RWPE2 (cell line): ENCODE measurements around the gene POLA2.

ENCODE experiments used
- ATAC-seq: fragments of 200-7000 bp; cut with Tn5 transposase; 3 replicates; pipeline ENCODE4 v1.9.1; 2021; ENCODE audit warnings: low read depth
- DNase-seq: peaks from one replicate; pipeline ENCODE4 v3.0.0-alpha.2; 2020; ENCODE audit warnings: low spot score
- H3K27ac ChIP-seq: fragments of 450-650 bp; 2 replicates; pipeline ENCODE4 v1.5.1; 2017; ENCODE audit warnings: mild to moderate bottlenecking; ENCODE audit not compliant: poor library complexity, severe bottlenecking
- H3K27me3 ChIP-seq: fragments of 250-450 bp; sonication (Bioruptor Pico); 2 replicates; pipeline ENCODE4 v1.5.1; 2021; ENCODE audit warnings: mild to moderate bottlenecking, moderate library complexity; ENCODE audit not compliant: insufficient read depth, poor library complexity, severe bottlenecking
- H3K36me3 ChIP-seq: fragments of 250-450 bp; sonication (Bioruptor Pico); 2 replicates; pipeline ENCODE4 v1.5.1; 2020; ENCODE audit warnings: low read depth, mild to moderate bottlenecking, moderate library complexity
- H3K4me1 ChIP-seq: fragments of 250-450 bp; sonication (Bioruptor Pico); 2 replicates; pipeline ENCODE4 v1.5.1; 2021; ENCODE audit warnings: mild to moderate bottlenecking, moderate library complexity; ENCODE audit not compliant: insufficient read depth, poor library complexity, severe bottlenecking
- H3K4me3 ChIP-seq: fragments of 250-450 bp; sonication (Bioruptor Pico); 2 replicates; pipeline ENCODE4 v1.5.1; 2021; ENCODE audit warnings: mild to moderate bottlenecking, moderate library complexity; ENCODE audit not compliant: severe bottlenecking
- H3K9me3 ChIP-seq: fragments of 250-450 bp; sonication (Bioruptor Pico); 2 replicates; pipeline ENCODE4 v1.5.1; 2021; ENCODE audit warnings: mild to moderate bottlenecking, moderate library complexity; ENCODE audit not compliant: severe bottlenecking
- CTCF ChIP-seq: fragments of 450-650 bp; IDR thresholded peaks from one replicate; pipeline ENCODE4 v1.5.1; 2017; ENCODE audit warnings: mild to moderate bottlenecking, moderate library complexity; ENCODE audit not compliant: poor library complexity, severe bottlenecking

POLA2 gene

GRCh38 chr11:65310215-65310614, 48.5 kb downstream of the POLA2 start:
- TF ChIP-seq CTCF, result no peak
- peaks cover 25% of the 10 kb centered on the region for H3K4me1 ChIP-seq
- ATAC-seq (no peak), DNase-seq (no peak)
- H3K27ac ChIP-seq, result no peak overlapping the region
- no peaks in the 10 kb centered on the region for H3K27me3 ChIP-seq
- H3K9me3 ChIP-seq, result no peaks in the 10 kb centered on the region
- no peak overlapping the region for H3K4me3 ChIP-seq
- H3K36me3 ChIP-seq, result no peaks in the 10 kb centered on the region

- Histone ChIP-seq H3K4me1 (peaks cover 25% of the 10 kb centered on the region), H3K27me3 (no peaks in the 10 kb centered on the region), H3K4me3 (no peak overlapping the region), H3K9me3 (no peaks in the 10 kb centered on the region), H3K27ac (no peak overlapping the region), H3K36me3 (no peaks in the 10 kb centered on the region)
- no peak for DNase-seq
- ATAC-seq, result no peak
- TF ChIP-seq CTCF, result no peak
Measured at GRCh38 chr11:65310736-65311135, 49.0 kb downstream of the POLA2 start.

- H3K4me3 ChIP-seq, result no peak overlapping the region
- H3K27ac ChIP-seq, result no peak overlapping the region
- peak; percentile 7; the same call in 2 of the 3 replicates for ATAC-seq
- H3K27me3 ChIP-seq, result no peaks in the 10 kb centered on the region
- H3K36me3 ChIP-seq, result no peaks in the 10 kb centered on the region
- no peak for DNase-seq
- TF ChIP-seq CTCF, result no peak
- no peaks in the 10 kb centered on the region for H3K9me3 ChIP-seq
- peaks cover 26% of the 10 kb centered on the region for H3K4me1 ChIP-seq
Measured at GRCh38 chr11:65311170-65311678, 49.5 kb downstream of the POLA2 start.

GRCh38 chr11:65314501-65315203, 52.9 kb downstream of the POLA2 start, which contains the start of gene CDC42EP2:
Gene CDC42EP2 (plus strand): TSS chr11:65314866. CDS start chr11:65320899, 6,033 bp downstream.
- Histone ChIP-seq H3K9me3 (no peaks in the 10 kb centered on the region), H3K27ac (peak within 1 kb of the TSS; percentile 93), H3K4me3 (peak within 1 kb of the TSS; percentile 79), H3K27me3 (no peaks in the 10 kb centered on the region), H3K36me3 (peaks cover 5% of the 10 kb centered on the region; the same call in 1 of the 2 replicates), H3K4me1 (peaks cover 33% of the 10 kb centered on the region)
- peak; percentile 66 for ATAC-seq
- peak; percentile 85 for DNase-seq
- TF ChIP-seq CTCF, result no peak
